ENCODE measurements around the gene CDK14.

CDK14 gene

GRCh38 chr7:90817151-90817550 is 221.0 kb downstream of the CDK14 start:
- no peak for DNase-seq

GRCh38 chr7:90817846-90818245 is 221.7 kb downstream of the CDK14 start:
- DNase-seq = no peak

- DNase-seq = no peak
Measured at GRCh38 chr7:90818341-90818740, 222.2 kb downstream of the CDK14 start.

- DNase-seq = no peak
Measured at GRCh38 chr7:90821961-90822620, 226.0 kb downstream of the CDK14 start.

GRCh38 chr7:90824386-90825307 is 228.5 kb downstream of the CDK14 start:
- no peak for DNase-seq

GRCh38 chr7:90825779-90826178 is 229.7 kb downstream of the CDK14 start:
- no peak for DNase-seq

GRCh38 chr7:90828601-90829000 is 232.5 kb downstream of the CDK14 start:
- DNase-seq = no peak

- no peak for DNase-seq
Measured at GRCh38 chr7:90830308-90830707, 234.2 kb downstream of the CDK14 start.

- no peak for DNase-seq
Measured at GRCh38 chr7:90832726-90833125, 236.6 kb downstream of the CDK14 start.

- no peak for DNase-seq
Measured at GRCh38 chr7:90833443-90833842, 237.3 kb downstream of the CDK14 start.

- DNase-seq = no peak
Measured at GRCh38 chr7:90834771-90835170, 238.7 kb downstream of the CDK14 start.

GRCh38 chr7:90835861-90836260 is 239.7 kb downstream of the CDK14 start:
- no peak for DNase-seq

GRCh38 chr7:90836937-90837336 is 240.8 kb downstream of the CDK14 start:
- DNase-seq = no peak

GRCh38 chr7:90838799-90839198 is 242.7 kb downstream of the CDK14 start:
- no peak for DNase-seq

GRCh38 chr7:90839316-90839715 is 243.2 kb downstream of the CDK14 start:
- no peak for DNase-seq

GRCh38 chr7:90839727-90840291 is 243.7 kb downstream of the CDK14 start:
- DNase-seq = no peak

- DNase-seq = no peak
Measured at GRCh38 chr7:90841759-90842429, 245.8 kb downstream of the CDK14 start.

GRCh38 chr7:90842430-90842788 is 246.3 kb downstream of the CDK14 start:
- no peak for DNase-seq

- no peak for DNase-seq
Measured at GRCh38 chr7:90843472-90843871, 247.4 kb downstream of the CDK14 start.

GRCh38 chr7:90844421-90844820 is 248.3 kb downstream of the CDK14 start:
- no peak for DNase-seq

GRCh38 chr7:90846192-90846591 is 250.1 kb downstream of the CDK14 start:
- DNase-seq = no peak

GRCh38 chr7:90850066-90850465 is 253.9 kb downstream of the CDK14 start:
- no peak for DNase-seq

GRCh38 chr7:90850471-90850870 is 254.3 kb downstream of the CDK14 start:
- no peak for DNase-seq
